ENCODE data around the gene DKK1. TPM values are rescaled to one million over a fixed set of nuclear protein-coding genes. Genes with fewer than 3 reads are reported as not detected.
A peak's percentile ranks its signal among the peaks of the same experiment; 100 is the strongest.

The DKK1 gene
- total and polyA plus RNA-seq, 2 of the 13 experiments (the other 11 are each of a cell fraction or from before 2014, with no cell fraction given): 123 to 262 TPM

- TF ChIP-seq IRF9 (CRISPR knock-in tag; IDR thresholded peaks at IDR 0.05; ENCODE audit: borderline replicate concordance): peak; percentile 54; the same call in 1 of the 2 replicates
- peak; percentile 68; the same call in 1 of the 2 replicates for TF ChIP-seq NFKB2 (CRISPR knock-in tag; IDR thresholded peaks at IDR 0.05; ENCODE audit: borderline replicate concordance)
- peak; percentile 20 for TF ChIP-seq CBX1 (IDR thresholded peaks at IDR 0.05; ENCODE audit: low read depth)
- TF ChIP-seq PATZ1 (CRISPR knock-in tag; IDR thresholded peaks at IDR 0.05): peak; percentile 81
- 0 out of 2 replicates have a peak, but pooled peaks have one; percentile 13 for TF ChIP-seq ZNF724P (CRISPR knock-in tag; IDR thresholded peaks at IDR 0.05; ENCODE audit: borderline replicate concordance)
- peak; percentile 22; the same call in 1 of the 2 replicates for TF ChIP-seq MEIS1 (CRISPR knock-in tag; IDR thresholded peaks at IDR 0.05; ENCODE audit: borderline replicate concordance)
- 0 out of 2 replicates have a peak, but pooled peaks have one; percentile 21 for TF ChIP-seq CCDC6 (CRISPR knock-in tag; IDR thresholded peaks at IDR 0.05)
- TF ChIP-seq ZBTB26 (CRISPR knock-in tag; IDR thresholded peaks at IDR 0.05; ENCODE audit: borderline replicate concordance): peak; percentile 32; the same call in 1 of the 2 replicates
- peak; percentile 52; the same call in 1 of the 2 replicates for TF ChIP-seq EEA1 (CRISPR knock-in tag; IDR thresholded peaks at IDR 0.05; ENCODE audit: borderline replicate concordance)
- peak; percentile 47; the same call in 1 of the 2 replicates for TF ChIP-seq ETV5 (CRISPR knock-in tag; IDR thresholded peaks at IDR 0.05; ENCODE audit: borderline replicate concordance)
- peak; percentile 69 for TF ChIP-seq RARA (CRISPR knock-in tag; IDR thresholded peaks at IDR 0.05)
- peak; percentile 38; the same call in 1 of the 2 replicates for TF ChIP-seq ZNF598 (CRISPR knock-in tag; IDR thresholded peaks at IDR 0.05; ENCODE audit: borderline replicate concordance)
- peak; percentile 83 for TF ChIP-seq HDAC2 (CRISPR knock-in tag; IDR thresholded peaks at IDR 0.05)
- peak; percentile 52; the same call in 1 of the 2 replicates for TF ChIP-seq TAF1 (CRISPR knock-in tag; IDR thresholded peaks at IDR 0.05)
- TF ChIP-seq ATF2 (CRISPR knock-in tag; IDR thresholded peaks at IDR 0.05): peak; percentile 68; the same call in 1 of the 2 replicates
- TF ChIP-seq FOSL2 (CRISPR knock-in tag; IDR thresholded peaks at IDR 0.05): peak; percentile 47
- peak; percentile 56; the same call in 1 of the 2 replicates for TF ChIP-seq ZNF563 (CRISPR knock-in tag; IDR thresholded peaks at IDR 0.05)
- TF ChIP-seq ZNF747 (CRISPR knock-in tag; IDR thresholded peaks at IDR 0.05; ENCODE audit: borderline replicate concordance): peak; percentile 34; the same call in 1 of the 2 replicates
- 0 out of 2 replicates have a peak, but pooled peaks have one; percentile 49 for TF ChIP-seq ZBTB14 (CRISPR knock-in tag; IDR thresholded peaks at IDR 0.05)
- TF ChIP-seq ZNF264 (CRISPR knock-in tag; IDR thresholded peaks at IDR 0.05): peak; percentile 90
- peak; percentile 42; the same call in 1 of the 2 replicates for TF ChIP-seq MEF2D (CRISPR knock-in tag; IDR thresholded peaks at IDR 0.05)
Observed at GRCh38 chr10:52365547-52366432, 51.7 kb downstream of the DKK1 start (continued).

Measured in HepG2 (cell line).